Endothelial cell of umbilical vein (primary cell): ENCODE data around the gene SDCBP2. TPM values are rescaled to one million over a fixed set of nuclear protein-coding genes. Genes with fewer than 3 reads are reported as not detected.
A peak's percentile ranks its signal among the peaks of the same experiment; 100 is the strongest.

Experiments used
- BruUV-seq: library from RNA; stranded (reverse); fragments of 400-500 nt; replicated peaks from 2 replicates; lab custom pipeline; 2021; lab: Mats Ljungman, UMichigan
- CTCF ChIA-PET: fragments of 300-600, 350-600 bp; sonication (Branson Sonifier 250); formaldehyde crosslinking; loops from one replicate; lab custom pipeline; 2021; ENCODE audit warnings: antibody characterized with exemption, inconsistent platforms; lab: Charles Lee
- POLR2A ChIA-PET: fragments of 300-600, 350-600 bp; sonication (Branson Sonifier 250); formaldehyde crosslinking; loops from one replicate; lab custom pipeline; 2021; ENCODE audit warnings: antibody characterized with exemption, inconsistent platforms; lab: Charles Lee
- DNase-seq: peaks from one replicate; pipeline ENCODE4 v3.0.0-alpha.2; 2011; ENCODE audit warnings: low read depth, low spot score
- FAIRE-seq: peaks from 2 replicates; lab custom pipeline; 2011; peaks lifted over from hg19 to GRCh38; lab: Jason Lieb, UNC
- H2AFZ ChIP-seq: 2 replicates; pipeline ENCODE4 v1.6.0; 2012; ENCODE audit warnings: low read depth, low read length, control low read depth, inconsistent platforms
- H3K27ac ChIP-seq: 2 replicates; pipeline ENCODE4 v1.5.1; 2011; ENCODE audit warnings: low read depth, mild to moderate bottlenecking, control low read depth, low read length, moderate library complexity; ENCODE audit not compliant: insufficient read depth
- H3K27me3 ChIP-seq, 2 experiments: 2 replicates each; pipeline versions ENCODE4 v1.6.0 to v1.6.1; 2011; ENCODE audit warnings: low read length in 2 of 2, mixed read lengths in 1 of 2; ENCODE audit not compliant: control insufficient read depth in 2 of 2, insufficient read depth in 2 of 2
- H3K36me3 ChIP-seq, 2 experiments: 2 replicates in 1 of 2; 3 replicates in 1 of 2; pipeline ENCODE4 v1.5.1; 2011; ENCODE audit warnings: low read length in 2 of 2, mild to moderate bottlenecking in 1 of 2, moderate library complexity in 1 of 2; ENCODE audit not compliant: control insufficient read depth in 2 of 2, insufficient read depth in 2 of 2; ENCODE audit errors: extremely low read depth in 1 of 2
- H3K4me1 ChIP-seq: 3 replicates; pipeline ENCODE4 v1.5.1; 2011; ENCODE audit warnings: mild to moderate bottlenecking, low read length; ENCODE audit not compliant: control insufficient read depth, insufficient read depth; ENCODE audit errors: extremely low read depth
- H3K4me2 ChIP-seq: 2 replicates; pipeline ENCODE4 v1.6.1; 2011; ENCODE audit warnings: low read length, control low read depth, mixed read lengths; ENCODE audit not compliant: insufficient read depth
- H3K4me3 ChIP-seq, 3 experiments: fragments of 200-600 bp in 1 of 3; sonication (generic), shearing (Covaris generic) in 1 of 3; replicated peaks in 1 of 3; 2 replicates each; pipeline ENCODE4 v1.5.1; 2011 to 2016; ENCODE audit warnings: control low read depth in 3 of 3, low read length in 3 of 3, mild to moderate bottlenecking in 2 of 3, inconsistent platforms in 1 of 3, low read depth in 1 of 3, moderate library complexity in 1 of 3; ENCODE audit not compliant: insufficient read depth in 1 of 3
- H3K79me2 ChIP-seq: 2 replicates; pipeline ENCODE4 v1.6.0; 2012; ENCODE audit warnings: low read length, inconsistent platforms; ENCODE audit not compliant: control insufficient read depth, insufficient read depth
- H3K9ac ChIP-seq: replicated peaks from 2 replicates; pipeline ENCODE3; 2011; ENCODE audit warnings: low read length, control low read depth; ENCODE audit not compliant: insufficient read depth; ENCODE audit errors: extremely low read depth
- H3K9me1 ChIP-seq: replicated peaks from 3 replicates; pipeline ENCODE4 v1.6.0; 2011; ENCODE audit warnings: mild to moderate bottlenecking, low read length; ENCODE audit not compliant: control insufficient read depth, insufficient read depth; ENCODE audit errors: extremely low read depth
- H3K9me3 ChIP-seq: replicated peaks from 2 replicates; pipeline ENCODE4 v1.5.1; 2012; ENCODE audit warnings: low read length, inconsistent platforms; ENCODE audit not compliant: control insufficient read depth, insufficient read depth
- H4K20me1 ChIP-seq: replicated peaks from 2 replicates; pipeline ENCODE3; 2011; ENCODE audit warnings: mild to moderate bottlenecking, low read length; ENCODE audit not compliant: control insufficient read depth, insufficient read depth; ENCODE audit errors: extremely low read depth
- EZH2 ChIP-seq: IDR thresholded peaks from 2 replicates; pipeline ENCODE4 v1.6.1; 2012; ENCODE audit warnings: borderline replicate concordance, low read depth, mild to moderate bottlenecking, moderate library complexity, low read length, inconsistent platforms; ENCODE audit not compliant: severe bottlenecking
- FOS ChIP-seq: IDR thresholded peaks from 2 replicates; pipeline ENCODE4 v1.6.1; 2011; ENCODE audit warnings: mild to moderate bottlenecking, low read length, moderate library complexity, borderline replicate concordance; ENCODE audit not compliant: insufficient read depth
- GATA2 ChIP-seq: IDR thresholded peaks from 2 replicates; pipeline ENCODE4 v1.7.0; 2011; ENCODE audit warnings: low read depth, mild to moderate bottlenecking, moderate library complexity, mixed read lengths, low read length; ENCODE audit not compliant: insufficient read length, insufficient read depth
- JUN ChIP-seq: IDR thresholded peaks from 2 replicates; pipeline ENCODE4 v1.6.1; 2011; ENCODE audit warnings: borderline replicate concordance, low read depth; ENCODE audit not compliant: insufficient read length, insufficient read depth
- MAX ChIP-seq: IDR thresholded peaks from 2 replicates; pipeline ENCODE4 v1.6.1; 2011; ENCODE audit not compliant: insufficient read depth, insufficient read length
- MYC ChIP-seq: IDR thresholded peaks from one replicate; pipeline ENCODE4 v1.6.1; 2011; ENCODE audit warnings: mild to moderate bottlenecking, low read depth, low read length
- POLR2AphosphoS5 ChIP-seq: IDR thresholded peaks from 2 replicates; pipeline ENCODE4 v1.6.1; 2012; ENCODE audit warnings: low read depth, mild to moderate bottlenecking, control low read depth, low read length, moderate library complexity; ENCODE audit not compliant: insufficient read depth
- dilution Hi-C: fragments of 300-500 bp; cut with MboI; formaldehyde crosslinking; loops from one replicate; pipeline ENCODE4 v1.15.0; 2019; ENCODE audit warnings: low sequenced_read_pairs; ENCODE audit not compliant: extremely low pct_ligation_motif_present
- intact Hi-C: fragments of 100-400 bp; cut with micrococcal nuclease; formaldehyde crosslinking; loops from one replicate; pipeline ENCODE4 v1.10.0; 2022
- polyA plus RNA-seq, 4 experiments: library from polyadenylated mRNA; depleted of rRNA in 3 of 4; stranded (reverse) in 3 of 4; unstranded in 1 of 4; fragments of >200 nt; gene quantifications; 2 replicates each; pipeline versions ENCODE4 v1.2.1 to v1.2.3, GENCODE V29; 2011 to 2012; ENCODE audit warnings: missing spikeins in 1 of 4
- total RNA-seq: library from RNA; stranded (reverse); gene quantifications from 2 replicates; pipeline ENCODE4 v1.2.3, GENCODE V29; 2021

Gene SDCBP2
- total and polyA plus RNA-seq, 2 donors (not counting 3 experiments of a cell fraction or from before 2014, with no cell fraction given): 6.9 to 9.0 TPM

GRCh38 chr20:1371202-1371782, 42.4 kb upstream of the SDCBP2 start:
- TF ChIP-seq MYC (no peak), GATA2 (no peak), MAX (no peak), POLR2AphosphoS5 (no peak)
- FAIRE-seq: no peak
- no peak overlapping the region for H2AFZ ChIP-seq
- dilution Hi-C loops: no loop called here
- no peak overlapping the region for H3K4me3 ChIP-seq
- no peaks in the 10 kb centered on the region for H3K9me1 ChIP-seq
- H3K36me3 ChIP-seq: peaks cover 25% of the 10 kb centered on the region in 2 experiments
- ChIA-PET CTCF (interaction anchor here (1.0 to 2.0 kb wide), 6 partner anchors 9 to 66 kb away, joined by 4 to 8 read pairs (median 4); no protein-coding TSS in a partner anchor), POLR2A (no interaction called here)
- DNase-seq: no peak
- no peak overlapping the region for H3K9ac ChIP-seq
- no peak overlapping the region for H3K27ac ChIP-seq
- BruUV-seq: no TSS peak
- H3K9me3 ChIP-seq: no peaks in the 10 kb centered on the region
- H4K20me1 ChIP-seq: peaks cover 3% of the 10 kb centered on the region
- no peaks in the 10 kb centered on the region for H3K27me3 ChIP-seq
- intact Hi-C loops: no loop called here
- no peak overlapping the region for H3K4me2 ChIP-seq
- peaks cover 69% of the 10 kb centered on the region for H3K4me1 ChIP-seq
- peaks cover 78% of the 10 kb centered on the region for H3K79me2 ChIP-seq

DNA sequence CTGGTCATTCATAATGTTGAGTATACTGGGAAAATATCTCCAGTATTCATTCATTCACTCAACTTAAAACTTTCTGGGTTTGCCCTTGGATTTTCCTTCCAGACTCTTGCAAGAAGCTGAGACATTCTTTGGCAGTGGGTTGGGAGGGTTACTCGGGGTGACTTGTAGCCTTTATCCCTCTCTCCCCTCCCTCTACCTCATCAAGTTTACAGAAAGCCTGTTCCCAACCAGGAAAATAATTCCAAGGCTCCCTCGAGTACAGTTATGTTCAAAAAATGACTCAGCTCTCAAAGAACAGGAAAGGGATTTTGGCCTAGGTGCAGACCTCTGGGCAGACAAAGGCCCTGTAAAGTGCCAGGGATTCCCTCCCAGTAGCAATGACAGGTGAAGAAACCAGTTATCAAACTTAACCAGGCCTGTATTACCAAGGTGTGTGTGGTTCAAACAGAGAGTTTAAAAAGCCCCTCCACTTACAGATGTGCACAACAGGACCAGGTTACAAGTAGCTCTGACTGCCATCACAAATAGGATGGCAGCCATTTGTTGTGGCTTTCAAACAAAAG, 41.7 kb upstream of the SDCBP2 start:
- no peaks in the 10 kb centered on the region for H3K9me1 ChIP-seq
- intact Hi-C loops: no loop called here
- peaks cover 25% of the 10 kb centered on the region in 2 experiments for H3K36me3 ChIP-seq
- ChIA-PET CTCF (interaction anchor here (1.0 to 2.0 kb wide), 4 partner anchors 9 to 66 kb away, joined by 4 to 8 read pairs (median 4); no protein-coding TSS in a partner anchor), POLR2A (interaction anchor here (0.6 kb wide), 1 partner anchor 9 kb away, joined by 5 read pairs; no protein-coding TSS in a partner anchor)
- H3K4me1 ChIP-seq: peaks cover 62% of the 10 kb centered on the region
- DNase-seq: no peak
- dilution Hi-C loops: no loop called here
- no peak overlapping the region for H3K9ac ChIP-seq
- TF ChIP-seq FOS: no peak
- TF ChIP-seq EZH2: no peak
- no peak for TF ChIP-seq JUN
- no peaks in the 10 kb centered on the region for H3K9me3 ChIP-seq
- H4K20me1 ChIP-seq: peaks cover 3% of the 10 kb centered on the region
- H3K79me2 ChIP-seq: peaks cover 73% of the 10 kb centered on the region
- BruUV-seq: no TSS peak
- H2AFZ ChIP-seq: no peak overlapping the region
- no peaks in the 10 kb centered on the region for H3K27me3 ChIP-seq
- H3K4me3 ChIP-seq: no peak overlapping the region
- H3K27ac ChIP-seq: peak overlapping the region; percentile 19
- no peak overlapping the region for H3K4me2 ChIP-seq
- no peak for FAIRE-seq
